WERI-Rb-1 (cell line): ENCODE data around the gene DBF4B.
"Not testable (repeated sequence)": the region's sequence is repeated elsewhere in the genome, so short reads cannot be mapped to it uniquely, and the experiment has no call there.

Experiments
- DNase-seq: peaks from one replicate; pipeline ENCODE4 v3.0.0-alpha.2; 2020
- H3K27ac ChIP-seq: fragments of 250-450 bp; sonication (Bioruptor Pico); 2 replicates; pipeline ENCODE4 v1.5.1; 2020; ENCODE audit warnings: mild to moderate bottlenecking, moderate library complexity
- H3K27me3 ChIP-seq: fragments of 250-450 bp; sonication (Bioruptor Pico); 2 replicates; pipeline ENCODE4 v1.5.1; 2021; ENCODE audit warnings: mild to moderate bottlenecking, low read depth, moderate library complexity; ENCODE audit not compliant: insufficient read depth, severe bottlenecking
- H3K36me3 ChIP-seq: fragments of 250-450 bp; sonication (Bioruptor Pico); 2 replicates; pipeline ENCODE4 v1.5.1; 2020; ENCODE audit warnings: mild to moderate bottlenecking, moderate library complexity
- H3K4me3 ChIP-seq: 2 replicates; pipeline ENCODE4 v1.5.1; 2011; ENCODE audit warnings: low read depth, mild to moderate bottlenecking, control low read depth, low read length
- H3K9me3 ChIP-seq: fragments of 250-450 bp; sonication (Bioruptor Pico); 2 replicates; pipeline ENCODE4 v1.5.1; 2021; ENCODE audit warnings: mild to moderate bottlenecking, moderate library complexity; ENCODE audit not compliant: severe bottlenecking
- TF ChIP-seq, protein P1 (sequence below): IDR thresholded peaks from 2 replicates; pipeline ENCODE4 v1.5.1; 2011; ENCODE audit warnings: low read depth, mild to moderate bottlenecking, control low read depth, inconsistent platforms, low read length

Gene DBF4B

DNA sequence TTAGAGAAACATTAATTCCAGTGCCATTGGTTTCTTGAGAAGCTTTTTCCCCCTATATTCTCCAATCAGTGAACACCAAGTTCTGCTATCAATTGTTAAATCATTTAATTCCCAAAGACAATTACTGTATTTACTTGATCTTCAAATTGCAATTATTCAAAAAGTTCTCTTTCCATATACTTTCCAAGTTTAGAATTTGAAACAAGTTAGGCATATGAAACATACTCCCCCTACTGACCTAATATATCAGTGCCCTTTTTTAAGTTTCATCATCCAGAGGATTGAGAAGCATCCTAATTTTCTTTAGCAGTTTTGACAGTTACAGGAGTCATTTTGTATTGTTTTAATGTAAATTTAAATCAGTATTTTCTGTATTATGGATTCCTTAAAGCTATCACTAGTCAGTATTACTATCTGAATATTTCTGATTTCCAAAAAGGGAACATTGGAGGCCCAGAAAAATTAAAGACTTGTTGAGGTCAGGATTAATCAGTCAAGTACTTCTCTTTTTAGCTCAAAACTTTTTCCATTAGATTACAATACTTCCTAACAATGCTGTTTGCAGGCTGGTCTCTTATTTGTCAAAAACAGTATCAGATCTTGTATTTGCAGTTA is 35.9 kb upstream of the DBF4B start:
- H3K36me3 ChIP-seq, result no peaks in the 10 kb centered on the region
- TF ChIP-seq, protein P1, sequence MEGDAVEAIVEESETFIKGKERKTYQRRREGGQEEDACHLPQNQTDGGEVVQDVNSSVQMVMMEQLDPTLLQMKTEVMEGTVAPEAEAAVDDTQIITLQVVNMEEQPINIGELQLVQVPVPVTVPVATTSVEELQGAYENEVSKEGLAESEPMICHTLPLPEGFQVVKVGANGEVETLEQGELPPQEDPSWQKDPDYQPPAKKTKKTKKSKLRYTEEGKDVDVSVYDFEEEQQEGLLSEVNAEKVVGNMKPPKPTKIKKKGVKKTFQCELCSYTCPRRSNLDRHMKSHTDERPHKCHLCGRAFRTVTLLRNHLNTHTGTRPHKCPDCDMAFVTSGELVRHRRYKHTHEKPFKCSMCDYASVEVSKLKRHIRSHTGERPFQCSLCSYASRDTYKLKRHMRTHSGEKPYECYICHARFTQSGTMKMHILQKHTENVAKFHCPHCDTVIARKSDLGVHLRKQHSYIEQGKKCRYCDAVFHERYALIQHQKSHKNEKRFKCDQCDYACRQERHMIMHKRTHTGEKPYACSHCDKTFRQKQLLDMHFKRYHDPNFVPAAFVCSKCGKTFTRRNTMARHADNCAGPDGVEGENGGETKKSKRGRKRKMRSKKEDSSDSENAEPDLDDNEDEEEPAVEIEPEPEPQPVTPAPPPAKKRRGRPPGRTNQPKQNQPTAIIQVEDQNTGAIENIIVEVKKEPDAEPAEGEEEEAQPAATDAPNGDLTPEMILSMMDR, result no peak
- H3K27ac ChIP-seq, result no peak overlapping the region
- H3K4me3 ChIP-seq, result no peak overlapping the region
- H3K9me3 ChIP-seq, result no peaks in the 10 kb centered on the region
- H3K27me3 ChIP-seq, result no peaks in the 10 kb centered on the region
- no peak for DNase-seq

DNA sequence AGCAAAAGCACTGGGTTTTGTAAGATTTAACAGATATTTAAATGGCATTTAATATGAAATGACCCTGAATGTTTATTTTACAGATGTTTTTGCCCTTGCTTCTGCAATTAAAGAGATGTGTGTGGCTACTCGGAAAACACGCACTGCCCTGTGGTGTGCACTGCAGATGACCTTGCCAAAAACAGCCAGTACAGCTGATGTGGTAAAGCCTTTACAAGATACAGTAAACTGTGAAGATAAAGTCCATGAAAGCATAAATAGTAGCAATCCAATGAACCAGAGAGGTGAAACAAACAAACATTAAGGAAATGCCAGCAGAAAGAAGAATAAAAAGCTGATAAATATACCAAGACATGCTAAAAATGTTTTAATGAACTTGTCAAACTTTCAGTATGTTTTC is 34.6 kb upstream of the DBF4B start:
- DNase-seq, result no peak
- Histone ChIP-seq H3K4me3 (no peak overlapping the region), H3K9me3 (no peaks in the 10 kb centered on the region), H3K27me3 (no peaks in the 10 kb centered on the region), H3K27ac (no peak overlapping the region), H3K36me3 (peaks cover 9% of the 10 kb centered on the region)
- TF ChIP-seq, protein P1, result no peak

DNA sequence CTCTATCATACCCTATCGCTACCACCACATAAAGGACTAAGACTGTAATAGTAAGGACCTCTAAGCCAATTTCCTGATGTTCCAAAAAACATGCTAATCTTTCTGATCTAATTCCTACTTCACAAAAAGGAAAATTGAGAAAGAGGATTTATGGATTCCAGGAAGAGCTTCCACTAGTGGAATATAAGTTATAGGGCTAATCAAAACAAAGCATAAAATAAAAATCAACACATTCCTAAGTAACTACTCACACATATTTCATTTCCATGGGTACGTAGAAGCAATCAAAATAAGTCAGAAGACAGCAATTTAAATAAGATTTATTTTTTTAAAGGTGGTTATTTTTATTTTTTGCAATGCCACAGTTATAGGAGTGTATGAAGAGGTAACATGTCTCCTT is 31.3 kb upstream of the DBF4B start:
- Histone ChIP-seq H3K36me3 (peaks cover 40% of the 10 kb centered on the region), H3K27ac (no peak overlapping the region), H3K27me3 (no peaks in the 10 kb centered on the region), H3K4me3 (no peak overlapping the region), H3K9me3 (no peaks in the 10 kb centered on the region)
- TF ChIP-seq, protein P1, result no peak
- no peak for DNase-seq

DNA sequence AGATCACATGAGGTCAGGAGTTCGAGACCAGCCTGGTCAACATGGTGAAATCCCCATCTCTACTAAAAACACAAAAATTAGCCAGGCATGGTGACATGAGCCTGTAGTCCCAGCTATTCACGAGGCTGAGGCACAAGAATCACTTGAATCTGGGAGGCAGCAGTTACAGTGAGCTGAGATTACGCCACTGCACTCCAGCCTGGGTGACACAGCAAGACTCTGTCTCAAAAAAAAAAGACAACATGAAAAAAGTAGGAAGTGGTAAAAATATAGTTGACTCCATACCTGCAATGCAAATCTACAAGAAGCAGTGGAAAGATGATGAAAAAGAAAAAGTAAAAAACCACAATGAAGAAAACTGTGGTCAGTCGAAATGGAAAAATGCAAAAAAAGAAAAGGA is 25.2 kb upstream of the DBF4B start:
- H3K36me3 ChIP-seq, result peaks cover 69% of the 10 kb centered on the region
- not testable (repeated sequence) for H3K27me3 ChIP-seq, H3K4me3 ChIP-seq, H3K27ac ChIP-seq, DNase-seq, H3K9me3 ChIP-seq

DNA sequence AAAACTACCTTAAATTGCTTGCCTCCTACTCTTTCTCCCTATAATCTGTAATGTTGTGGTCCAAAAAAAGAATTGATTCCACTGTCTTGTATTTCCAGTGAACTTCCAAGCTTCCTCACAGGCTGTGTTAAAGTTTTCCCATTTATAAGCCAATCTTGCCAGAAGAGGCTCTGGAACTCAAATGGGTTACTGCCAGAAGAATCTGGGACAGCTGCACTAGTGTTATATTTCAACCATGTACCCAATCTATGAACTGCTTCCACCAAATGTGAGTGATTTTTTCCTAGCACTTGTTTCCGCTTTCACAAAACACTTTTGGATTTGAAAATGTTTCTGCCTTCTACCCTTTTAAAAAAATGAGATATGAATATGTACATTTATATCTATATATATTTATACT is 20.7 kb upstream of the DBF4B start:
- H3K4me3 ChIP-seq, result no peak overlapping the region
- TF ChIP-seq, protein P1, result no peak
- no peaks in the 10 kb centered on the region for H3K9me3 ChIP-seq
- no peaks in the 10 kb centered on the region for H3K27me3 ChIP-seq
- no peak overlapping the region for H3K27ac ChIP-seq
- peaks cover 31% of the 10 kb centered on the region for H3K36me3 ChIP-seq
- DNase-seq, result no peak

DNA sequence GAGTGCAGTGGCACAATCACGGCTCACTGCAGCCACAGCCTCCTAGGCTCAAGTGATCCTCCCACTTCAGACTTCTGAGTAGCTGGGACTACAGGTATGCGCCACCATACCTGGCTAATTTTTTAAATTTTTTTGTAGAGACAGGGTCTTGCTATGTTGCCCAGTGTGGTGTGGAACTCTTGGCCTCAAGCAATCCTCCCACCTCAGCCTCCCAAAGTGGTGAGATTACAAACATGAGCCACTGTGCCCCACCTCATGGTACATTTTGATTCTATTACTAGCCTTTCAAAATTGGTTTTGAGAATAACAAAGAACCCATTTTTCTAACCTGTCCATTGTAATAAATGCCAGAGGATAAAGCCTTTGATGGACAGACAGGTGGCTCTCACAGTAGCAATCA is 20.3 kb upstream of the DBF4B start:
- H3K4me3 ChIP-seq, result no peak overlapping the region

More for the DNA sequence above, 20.3 kb upstream of the DBF4B start:
- Histone ChIP-seq H3K36me3 (peaks cover 26% of the 10 kb centered on the region), H3K27ac (no peak overlapping the region), H3K27me3 (no peaks in the 10 kb centered on the region), H3K9me3 (no peaks in the 10 kb centered on the region)
- DNase-seq, result no peak
- TF ChIP-seq, protein P1, result no peak
